ENCODE measurements around the gene PKNOX2. TPM values are rescaled to one million over a fixed set of nuclear protein-coding genes. Genes with fewer than 3 reads are reported as not detected.

PKNOX2 gene
- total RNA-seq, 1 donor from 2014 or later, result not detected

GRCh38 chr11:125317416-125317815 lies 152.9 kb downstream of the PKNOX2 start:
- ChIA-PET POLR2A (no interaction called here), CTCF (no interaction called here)
- DNase-seq (no peak), ATAC-seq (ENCODE audit: low read depth) (no peak)
- H3K27me3 Mint-ChIP-seq, result peaks cover 6% of the 10 kb centered on the region
- no peak overlapping the region for H3K4me3 Mint-ChIP-seq
- H3K36me3 Mint-ChIP-seq (ENCODE audit: low read depth), result no peaks in the 10 kb centered on the region
- no peaks in the 10 kb centered on the region for H3K4me1 Mint-ChIP-seq
- no peak overlapping the region for H3K27ac Mint-ChIP-seq
- TF ChIP-seq, protein P1, sequence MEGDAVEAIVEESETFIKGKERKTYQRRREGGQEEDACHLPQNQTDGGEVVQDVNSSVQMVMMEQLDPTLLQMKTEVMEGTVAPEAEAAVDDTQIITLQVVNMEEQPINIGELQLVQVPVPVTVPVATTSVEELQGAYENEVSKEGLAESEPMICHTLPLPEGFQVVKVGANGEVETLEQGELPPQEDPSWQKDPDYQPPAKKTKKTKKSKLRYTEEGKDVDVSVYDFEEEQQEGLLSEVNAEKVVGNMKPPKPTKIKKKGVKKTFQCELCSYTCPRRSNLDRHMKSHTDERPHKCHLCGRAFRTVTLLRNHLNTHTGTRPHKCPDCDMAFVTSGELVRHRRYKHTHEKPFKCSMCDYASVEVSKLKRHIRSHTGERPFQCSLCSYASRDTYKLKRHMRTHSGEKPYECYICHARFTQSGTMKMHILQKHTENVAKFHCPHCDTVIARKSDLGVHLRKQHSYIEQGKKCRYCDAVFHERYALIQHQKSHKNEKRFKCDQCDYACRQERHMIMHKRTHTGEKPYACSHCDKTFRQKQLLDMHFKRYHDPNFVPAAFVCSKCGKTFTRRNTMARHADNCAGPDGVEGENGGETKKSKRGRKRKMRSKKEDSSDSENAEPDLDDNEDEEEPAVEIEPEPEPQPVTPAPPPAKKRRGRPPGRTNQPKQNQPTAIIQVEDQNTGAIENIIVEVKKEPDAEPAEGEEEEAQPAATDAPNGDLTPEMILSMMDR (IDR thresholded peaks at IDR 0.05), result no peak
- intact Hi-C loops (cut with micrococcal nuclease), result no loop called here
- no peaks in the 10 kb centered on the region for H3K9me3 Mint-ChIP-seq

DNA sequence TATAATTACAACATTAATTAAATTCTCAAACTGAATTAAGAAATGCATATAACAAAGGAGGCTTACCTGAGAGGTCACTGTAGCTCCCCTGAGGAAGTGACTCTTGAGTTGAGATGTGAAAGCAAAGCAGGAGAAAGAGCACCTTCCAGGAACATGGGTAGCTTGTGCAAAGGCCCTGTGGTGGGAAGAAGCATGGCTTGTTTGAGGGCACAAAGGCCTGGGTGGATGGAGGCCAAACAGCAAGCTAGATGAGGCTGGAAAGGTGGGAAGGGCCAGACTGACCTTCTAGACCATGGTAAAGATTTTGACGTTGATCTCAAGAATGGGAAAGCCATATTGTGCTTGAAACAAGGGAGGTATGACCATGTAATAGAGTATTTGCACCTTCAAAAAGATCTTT lies 155.1 kb downstream of the PKNOX2 start:
- Mint-ChIP-seq H3K27me3 (peaks cover 9% of the 10 kb centered on the region), H3K27ac (no peak overlapping the region), H3K4me3 (no peak overlapping the region), H3K9me3 (no peaks in the 10 kb centered on the region), H3K4me1 (no peaks in the 10 kb centered on the region), H3K36me3 (ENCODE audit: low read depth) (no peaks in the 10 kb centered on the region)
- TF ChIP-seq, protein P1 (IDR thresholded peaks at IDR 0.05), result no peak
- no peak for ATAC-seq (ENCODE audit: low read depth)
- ChIA-PET POLR2A (no interaction called here), CTCF (no interaction called here)
- no peak for DNase-seq
- intact Hi-C loops (cut with micrococcal nuclease), result no loop called here

- Mint-ChIP-seq H3K4me1 (no peaks in the 10 kb centered on the region), H3K27me3 (peaks cover 9% of the 10 kb centered on the region), H3K27ac (no peak overlapping the region), H3K9me3 (no peaks in the 10 kb centered on the region), H3K36me3 (ENCODE audit: low read depth) (no peaks in the 10 kb centered on the region), H3K4me3 (no peak overlapping the region)
- CTCF ChIA-PET, result no interaction called here
- POLR2A ChIA-PET, result no interaction called here
- TF ChIP-seq, protein P1 (IDR thresholded peaks at IDR 0.05), result no peak
- intact Hi-C loops (cut with micrococcal nuclease), result no loop called here
- ATAC-seq (ENCODE audit: low read depth), result no peak
- no peak for DNase-seq
Measured at GRCh38 chr11:125320347-125321076, 156.0 kb downstream of the PKNOX2 start.

- intact Hi-C loops (cut with micrococcal nuclease), result no loop called here
- CTCF ChIA-PET, result no interaction called here
- Mint-ChIP-seq H3K27me3 (peaks cover 14% of the 10 kb centered on the region), H3K4me1 (no peaks in the 10 kb centered on the region), H3K9me3 (no peaks in the 10 kb centered on the region), H3K4me3 (no peak overlapping the region), H3K27ac (no peak overlapping the region), H3K36me3 (ENCODE audit: low read depth) (no peaks in the 10 kb centered on the region)
- DNase-seq (no peak), ATAC-seq (ENCODE audit: low read depth) (no peak)
- POLR2A ChIA-PET, result no interaction called here
- TF ChIP-seq, protein P1 (IDR thresholded peaks at IDR 0.05), result no peak
Measured at GRCh38 chr11:125322289-125322688, 157.7 kb downstream of the PKNOX2 start.

DNA sequence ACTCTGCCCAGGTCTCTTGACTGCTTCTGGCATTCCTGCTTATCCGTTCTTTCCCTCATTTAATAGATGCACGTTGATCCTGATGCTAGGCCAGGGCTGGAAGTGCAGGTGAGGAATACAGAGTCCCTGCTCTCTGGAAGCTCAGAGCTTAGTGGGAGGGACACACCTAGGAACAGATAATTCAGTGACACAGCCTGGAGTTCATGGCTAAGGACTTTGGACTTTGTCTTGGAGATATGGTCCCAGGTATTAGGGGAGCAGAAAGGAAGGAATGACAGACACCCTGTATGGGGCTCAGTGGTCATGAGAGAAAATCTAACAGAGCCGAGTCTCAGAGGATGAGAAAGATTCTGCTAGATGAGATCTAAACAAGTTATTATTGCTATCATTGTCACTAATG lies 160.6 kb downstream of the PKNOX2 start:
- Mint-ChIP-seq H3K27me3 (peaks cover 23% of the 10 kb centered on the region), H3K27ac (no peak overlapping the region), H3K9me3 (no peaks in the 10 kb centered on the region), H3K36me3 (ENCODE audit: low read depth) (no peaks in the 10 kb centered on the region), H3K4me1 (no peaks in the 10 kb centered on the region), H3K4me3 (no peak overlapping the region)
- CTCF ChIA-PET, result no interaction called here
- ATAC-seq (ENCODE audit: low read depth) (no peak), DNase-seq (no peak)
- POLR2A ChIA-PET, result no interaction called here
- intact Hi-C loops (cut with micrococcal nuclease), result no loop called here
- TF ChIP-seq, protein P1 (IDR thresholded peaks at IDR 0.05), result no peak
